Breast epithelium (tissue), 3 donors: ENCODE data around the gene C2orf76.

ENCODE experiments used
- CTCF ChIP-seq, 3 donors: fragments of 450-650 bp; IDR thresholded peaks; one replicate each; pipeline ENCODE4 v1.5.1; 2016 to 2017; ENCODE audit warnings: antibody characterized with exemption in 3 of 3, mild to moderate bottlenecking in 3 of 3, moderate library complexity in 3 of 3
- POLR2A ChIP-seq: fragments of 450-650 bp; IDR thresholded peaks from one replicate; pipeline ENCODE4 v1.6.1; 2016; ENCODE audit warnings: antibody characterized with exemption, mild to moderate bottlenecking, moderate library complexity
- POLR2AphosphoS5 ChIP-seq, 3 donors: sonication (generic); formaldehyde crosslinking; IDR thresholded peaks; one replicate each; pipeline ENCODE4 v1.6.1; 2017; ENCODE audit warnings: antibody characterized with exemption in 3 of 3

DNA sequence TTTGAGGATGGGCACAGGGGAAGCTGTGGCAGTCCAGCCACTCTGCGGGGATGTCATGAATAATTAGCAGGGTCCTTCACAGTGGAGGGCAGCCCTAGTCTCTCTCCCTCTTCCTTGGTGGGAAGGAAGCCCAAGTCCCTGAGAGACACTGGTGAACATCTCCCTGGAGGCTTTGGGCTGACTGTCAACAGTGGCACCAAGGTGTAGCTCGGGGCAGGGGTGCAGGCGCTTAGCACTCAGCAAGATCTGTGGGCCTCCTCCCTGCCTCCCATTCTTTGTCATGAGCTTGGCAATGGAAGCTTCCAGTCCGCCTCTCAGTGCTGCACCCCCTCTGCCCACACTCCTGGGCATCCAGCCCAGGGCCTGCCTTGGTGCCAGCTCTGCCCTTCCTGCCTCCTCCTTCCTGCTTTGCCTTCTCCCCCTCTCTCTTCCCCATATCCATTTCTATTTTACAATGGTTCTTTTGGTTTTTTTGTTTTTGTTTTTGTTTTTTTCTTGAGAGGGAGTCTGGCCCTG lies 83.6 kb downstream of the C2orf76 start:
- no peak for TF ChIP-seq CTCF (IDR thresholded peaks at IDR 0.05)
- no peak for TF ChIP-seq POLR2A
- no peak for TF ChIP-seq POLR2AphosphoS5 (IDR thresholded peaks at IDR 0.05)
